ENCODE results near the gene DYNLT2B.

Gene DYNLT2B

DNA sequence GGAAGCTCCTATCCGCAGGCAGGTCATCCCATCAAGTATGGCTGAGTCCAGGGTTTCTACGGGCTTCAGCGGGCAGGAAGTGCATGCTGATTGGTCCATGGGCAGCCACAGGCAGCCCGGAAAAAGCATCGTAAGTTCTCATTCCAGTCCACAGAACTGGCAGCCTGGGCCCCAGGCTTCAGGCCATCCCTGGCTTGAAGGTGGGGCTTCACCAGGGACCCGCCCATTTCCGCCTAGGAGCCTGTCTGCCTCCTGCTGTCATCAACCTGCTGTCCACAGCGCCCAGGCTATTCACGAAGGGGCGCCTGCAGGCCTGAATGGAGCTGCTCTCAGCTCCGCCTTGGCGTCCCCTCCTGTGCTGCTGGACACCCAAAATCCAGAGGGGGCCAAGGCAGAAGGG is 44.4 kb downstream of the DYNLT2B start:
- Histone ChIP-seq H3K27me3 (replicated peaks; ENCODE audit: control insufficient read depth, insufficient read depth, low read length) (no peaks in the 10 kb centered on the region), H3K4me3 (replicated peaks; ENCODE audit: low read depth, low read length) (no peak overlapping the region), H3K36me3 (ENCODE audit: control insufficient read depth, insufficient read depth, low read length) (peaks cover 8% of the 10 kb centered on the region)
- TF ChIP-seq, protein P1, sequence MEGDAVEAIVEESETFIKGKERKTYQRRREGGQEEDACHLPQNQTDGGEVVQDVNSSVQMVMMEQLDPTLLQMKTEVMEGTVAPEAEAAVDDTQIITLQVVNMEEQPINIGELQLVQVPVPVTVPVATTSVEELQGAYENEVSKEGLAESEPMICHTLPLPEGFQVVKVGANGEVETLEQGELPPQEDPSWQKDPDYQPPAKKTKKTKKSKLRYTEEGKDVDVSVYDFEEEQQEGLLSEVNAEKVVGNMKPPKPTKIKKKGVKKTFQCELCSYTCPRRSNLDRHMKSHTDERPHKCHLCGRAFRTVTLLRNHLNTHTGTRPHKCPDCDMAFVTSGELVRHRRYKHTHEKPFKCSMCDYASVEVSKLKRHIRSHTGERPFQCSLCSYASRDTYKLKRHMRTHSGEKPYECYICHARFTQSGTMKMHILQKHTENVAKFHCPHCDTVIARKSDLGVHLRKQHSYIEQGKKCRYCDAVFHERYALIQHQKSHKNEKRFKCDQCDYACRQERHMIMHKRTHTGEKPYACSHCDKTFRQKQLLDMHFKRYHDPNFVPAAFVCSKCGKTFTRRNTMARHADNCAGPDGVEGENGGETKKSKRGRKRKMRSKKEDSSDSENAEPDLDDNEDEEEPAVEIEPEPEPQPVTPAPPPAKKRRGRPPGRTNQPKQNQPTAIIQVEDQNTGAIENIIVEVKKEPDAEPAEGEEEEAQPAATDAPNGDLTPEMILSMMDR (IDR thresholded peaks at IDR 0.05; ENCODE audit: insufficient read depth, low read length, poor library complexity, severe bottlenecking), result no peak
- no peak for DNase-seq (ENCODE audit: extremely low read depth, insufficient read length)

GRCh38 chr3:196272826-196273225 is 45.2 kb downstream of the DYNLT2B start:
- Histone ChIP-seq H3K4me3 (replicated peaks; ENCODE audit: low read depth, low read length) (no peak overlapping the region), H3K27me3 (replicated peaks; ENCODE audit: control insufficient read depth, insufficient read depth, low read length) (no peaks in the 10 kb centered on the region), H3K36me3 (ENCODE audit: control insufficient read depth, insufficient read depth, low read length) (peaks cover 11% of the 10 kb centered on the region)
- TF ChIP-seq, protein P1 (IDR thresholded peaks at IDR 0.05; ENCODE audit: insufficient read depth, low read length, poor library complexity, severe bottlenecking), result no peak
- DNase-seq (ENCODE audit: extremely low read depth, insufficient read length), result no peak

DNA sequence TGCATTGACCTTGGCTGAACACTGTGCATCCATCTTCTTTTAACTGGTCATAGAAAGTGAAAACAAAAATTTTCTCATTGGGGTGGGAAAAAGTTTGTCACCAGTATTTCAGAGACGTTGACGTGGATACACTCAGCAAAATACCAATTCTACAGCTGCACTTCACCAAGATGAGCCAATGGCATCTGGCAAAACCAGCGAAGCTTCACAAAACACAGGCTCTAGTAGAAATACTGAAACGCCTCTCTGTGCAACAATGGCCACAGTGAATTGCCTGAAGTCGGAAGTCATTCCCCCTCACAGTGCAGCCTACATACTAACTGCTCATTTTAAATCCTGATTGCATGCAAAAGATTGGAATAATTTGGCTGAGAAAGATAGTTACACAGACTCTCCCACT is 47.5 kb downstream of the DYNLT2B start:
- H3K4me3 ChIP-seq (replicated peaks; ENCODE audit: low read depth, low read length), result no peak overlapping the region
- TF ChIP-seq, protein P1 (IDR thresholded peaks at IDR 0.05; ENCODE audit: insufficient read depth, low read length, poor library complexity, severe bottlenecking), result no peak
- DNase-seq (ENCODE audit: extremely low read depth, insufficient read length), result no peak
- H3K36me3 ChIP-seq (ENCODE audit: control insufficient read depth, insufficient read depth, low read length), result peaks cover 14% of the 10 kb centered on the region
- H3K27me3 ChIP-seq (replicated peaks; ENCODE audit: control insufficient read depth, insufficient read depth, low read length), result no peaks in the 10 kb centered on the region

DNA sequence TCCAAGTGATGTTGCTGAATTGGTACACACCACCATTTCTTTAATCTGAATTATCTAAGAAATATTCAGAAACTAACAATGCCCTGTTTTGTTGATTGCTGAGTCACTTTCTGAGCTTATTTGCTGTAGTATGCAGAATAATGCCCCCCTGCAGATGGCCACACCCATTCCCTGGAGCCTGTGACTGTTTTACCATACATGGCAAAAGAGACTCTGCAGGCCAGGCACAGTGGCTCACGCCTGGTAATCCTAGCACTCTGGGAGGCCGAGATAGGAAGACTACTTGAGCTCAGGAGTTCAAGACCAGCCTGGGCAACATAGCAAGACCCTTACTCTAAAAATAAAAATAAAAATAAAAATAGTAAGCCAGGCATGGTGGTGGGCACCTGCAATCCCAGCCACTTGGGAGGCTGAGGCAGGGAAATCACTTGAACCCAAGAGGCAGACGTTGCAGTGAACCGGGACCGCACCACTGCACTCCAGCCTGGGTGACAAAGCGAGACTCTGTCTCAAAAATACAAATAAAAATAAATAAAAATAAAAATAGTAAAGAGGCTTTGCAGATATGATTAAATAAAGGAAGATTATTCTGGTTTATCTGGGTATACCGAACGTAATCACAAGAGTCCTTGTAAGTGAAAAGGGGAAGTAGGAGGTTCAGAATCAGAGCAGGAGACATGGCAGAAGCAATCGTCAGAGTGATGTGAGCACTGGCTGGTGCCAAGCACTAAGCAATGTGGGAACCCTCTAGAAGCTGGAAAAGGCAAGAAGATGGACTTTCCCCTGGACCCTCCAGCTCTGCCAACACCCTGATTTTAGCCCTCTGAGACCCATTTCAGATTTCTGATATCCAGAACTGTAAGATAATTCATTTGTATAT is 49.5 kb downstream of the DYNLT2B start:
- TF ChIP-seq, protein P1 (IDR thresholded peaks at IDR 0.05; ENCODE audit: insufficient read depth, low read length, poor library complexity, severe bottlenecking), result no peak
- Histone ChIP-seq H3K27me3 (replicated peaks; ENCODE audit: control insufficient read depth, insufficient read depth, low read length) (no peaks in the 10 kb centered on the region), H3K4me3 (replicated peaks; ENCODE audit: low read depth, low read length) (no peak overlapping the region), H3K36me3 (ENCODE audit: control insufficient read depth, insufficient read depth, low read length) (peaks cover 14% of the 10 kb centered on the region)
- no peak for DNase-seq (ENCODE audit: extremely low read depth, insufficient read length)

DNA sequence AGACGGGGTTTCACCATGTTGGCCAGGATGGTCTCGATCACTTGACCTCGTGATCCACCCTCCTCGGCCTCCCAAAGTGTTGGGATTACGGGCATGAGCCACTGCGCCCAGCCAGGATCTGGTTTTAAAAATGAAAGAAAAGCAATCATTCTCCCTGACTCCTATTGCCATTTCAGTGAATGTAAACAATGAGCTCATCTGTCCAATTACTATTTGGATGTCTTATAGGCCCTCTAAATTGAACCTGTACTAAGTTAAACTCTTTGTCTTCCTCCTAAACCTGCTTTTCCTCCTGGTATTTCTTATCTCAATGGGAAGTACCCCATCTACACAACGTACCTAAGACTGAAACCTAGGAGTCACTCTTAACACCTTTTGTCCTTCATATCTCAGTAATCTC is 54.2 kb downstream of the DYNLT2B start:
- TF ChIP-seq, protein P1 (IDR thresholded peaks at IDR 0.05; ENCODE audit: insufficient read depth, low read length, poor library complexity, severe bottlenecking), result no peak
- H3K27me3 ChIP-seq (replicated peaks; ENCODE audit: control insufficient read depth, insufficient read depth, low read length), result no peaks in the 10 kb centered on the region
- no peak overlapping the region for H3K4me3 ChIP-seq (replicated peaks; ENCODE audit: low read depth, low read length)
- no peak for DNase-seq (ENCODE audit: extremely low read depth, insufficient read length)
- H3K36me3 ChIP-seq (ENCODE audit: control insufficient read depth, insufficient read depth, low read length), result peaks cover 6% of the 10 kb centered on the region
